T47D (cell line): ENCODE data around the gene SHC4.
"Not testable (repeated sequence)": the region's sequence is repeated elsewhere in the genome, so short reads cannot be mapped to it uniquely, and the experiment has no call there.

Source experiments
- DNase-seq, 2 experiments: peaks; one replicate each; pipeline versions ENCODE4 v3.0.0 to v3.0.0-alpha.2; 2011 to 2012; ENCODE audit warnings: low read depth in 1 of 2, low spot score in 1 of 2
- JUND ChIP-seq: IDR thresholded peaks from 2 replicates; pipeline ENCODE4 v1.6.1; 2012; ENCODE audit warnings: low read depth
- in situ Hi-C: cut with HindIII; loops from 2 replicates; pipeline ENCODE4 v1.10.0; 2016; ENCODE audit warnings: low sequenced_read_pairs, low pct_unique_long_range_greater_than_20kb

The SHC4 gene

DNA sequence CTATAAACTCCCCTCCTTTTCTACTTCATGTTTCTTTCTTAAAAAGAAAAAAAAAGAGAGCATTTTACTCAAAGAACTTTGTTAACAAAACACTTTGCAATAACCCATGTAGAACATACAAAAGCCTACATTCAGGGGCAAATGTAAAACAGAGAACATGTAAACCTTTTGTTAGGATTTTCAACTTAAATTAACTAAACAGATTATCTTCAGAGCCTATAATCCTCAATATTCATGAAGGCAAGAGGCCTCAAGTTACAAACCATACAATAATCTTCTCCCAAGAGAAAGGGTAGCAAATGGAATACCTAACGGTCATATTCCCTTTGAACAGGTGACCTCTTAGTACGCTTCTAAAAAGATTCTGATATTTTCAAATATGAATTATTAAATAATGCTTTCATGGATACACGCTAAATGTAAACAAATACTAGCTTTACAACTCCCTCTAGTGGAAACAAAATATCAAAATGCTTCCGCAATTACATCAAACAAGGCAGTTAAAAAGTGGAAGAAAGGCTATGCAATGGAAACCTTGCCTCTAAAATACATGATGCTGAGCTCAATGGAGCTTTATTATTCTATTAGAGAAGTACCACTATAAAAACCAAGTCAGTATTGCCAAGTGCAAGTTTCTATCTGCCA lies 162.8 kb downstream of the SHC4 start:
- in situ Hi-C loops: no loop called here
- TF ChIP-seq JUND: no peak
- DNase-seq: peak; percentile 10 to 51

DNA sequence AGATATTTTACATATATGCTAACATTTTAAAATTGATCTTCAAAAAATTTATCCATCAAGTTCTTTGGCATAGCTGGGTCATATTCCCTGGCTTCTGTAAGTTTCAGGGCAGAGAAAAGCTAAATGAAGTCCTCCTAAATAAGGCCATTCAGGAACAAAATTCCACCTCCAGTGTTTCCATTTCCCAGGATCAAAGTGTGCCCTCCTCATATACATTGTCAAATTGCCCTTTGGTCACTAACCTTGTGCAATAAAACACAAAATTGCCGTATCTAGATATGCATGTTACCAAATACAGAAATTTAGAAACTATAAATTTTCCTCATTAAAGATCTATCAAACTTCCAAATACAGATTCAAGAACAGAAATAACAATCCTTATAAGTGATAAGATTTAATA lies 163.5 kb downstream of the SHC4 start:
- in situ Hi-C loops: no loop called here
- no peak for TF ChIP-seq JUND
- DNase-seq: no peak

DNA sequence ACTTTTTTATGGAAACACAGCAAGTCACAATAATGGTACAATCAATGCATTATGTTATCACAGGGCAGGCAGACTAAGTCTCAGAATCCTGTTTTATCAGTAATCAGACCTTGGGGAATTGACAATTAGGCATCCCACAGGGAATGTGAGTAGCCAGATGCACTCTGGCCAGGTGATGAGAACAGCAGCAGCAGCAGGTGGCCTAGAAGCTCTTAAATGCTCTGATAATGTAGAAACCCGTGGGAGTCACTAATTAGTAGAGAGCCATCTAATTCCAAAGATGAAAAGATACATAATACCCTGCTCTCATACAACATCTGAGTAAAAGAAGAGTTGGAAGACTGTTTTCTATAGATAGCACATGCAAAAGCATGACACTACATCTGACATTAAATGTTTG lies 165.4 kb downstream of the SHC4 start:
- no peak for DNase-seq
- in situ Hi-C loops: no loop called here
- TF ChIP-seq JUND: no peak

- no peak for TF ChIP-seq JUND
- in situ Hi-C loops: no loop called here
- no peak for DNase-seq
These were observed 166.8 kb downstream of the SHC4 start for GRCh38 chr15:48796930-48797329.

GRCh38 chr15:48796521-48796920 lies 167.2 kb downstream of the SHC4 start:
- no peak for DNase-seq
- no peak for TF ChIP-seq JUND
- in situ Hi-C loops: no loop called here

DNA sequence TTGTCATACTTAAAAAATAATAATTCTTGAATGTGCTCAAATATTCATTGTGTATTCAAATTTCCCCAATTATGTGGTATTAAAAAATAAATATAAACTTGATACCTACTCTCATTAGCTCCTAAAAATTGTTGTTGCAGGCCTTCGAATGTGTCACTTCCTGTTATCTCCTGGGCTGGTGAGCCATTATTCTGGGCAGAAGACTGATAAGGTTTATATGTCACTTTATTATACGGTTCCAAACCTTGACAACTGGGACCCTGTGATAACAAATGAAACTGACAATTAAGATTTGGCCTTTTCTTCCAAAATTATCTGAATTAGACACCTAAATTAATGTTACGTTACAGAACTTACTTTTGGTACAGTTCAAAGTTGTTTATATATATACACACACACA lies 167.8 kb downstream of the SHC4 start:
- no peak for DNase-seq
- TF ChIP-seq JUND: no peak
- in situ Hi-C loops: no loop called here

GRCh38 chr15:48794697-48795134 lies 169.0 kb downstream of the SHC4 start:
- in situ Hi-C loops: no loop called here
- DNase-seq: peak; percentile 8 to 89
- TF ChIP-seq JUND: no peak

DNA sequence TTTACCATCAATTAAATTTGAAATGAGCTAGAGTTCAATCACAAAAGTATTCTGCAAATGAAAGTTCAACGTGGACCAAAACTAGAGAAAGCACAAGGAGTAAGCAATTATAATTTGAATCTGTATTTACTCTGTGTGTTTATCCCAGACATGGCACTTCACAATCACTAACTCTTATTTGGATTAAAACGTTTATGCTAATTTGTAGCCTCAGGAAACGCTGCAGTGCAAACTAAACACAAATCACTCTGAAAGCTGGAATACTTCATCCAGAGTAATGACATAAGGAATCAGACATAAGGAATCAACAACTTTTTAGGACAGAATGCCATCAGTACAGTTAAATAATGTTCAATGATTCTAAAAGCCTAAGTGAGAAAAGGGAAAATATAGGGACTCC lies 171.3 kb downstream of the SHC4 start:
- peak in 1 of 2 experiments; percentile 35 for DNase-seq
- in situ Hi-C loops: no loop called here
- TF ChIP-seq JUND: no peak

DNA sequence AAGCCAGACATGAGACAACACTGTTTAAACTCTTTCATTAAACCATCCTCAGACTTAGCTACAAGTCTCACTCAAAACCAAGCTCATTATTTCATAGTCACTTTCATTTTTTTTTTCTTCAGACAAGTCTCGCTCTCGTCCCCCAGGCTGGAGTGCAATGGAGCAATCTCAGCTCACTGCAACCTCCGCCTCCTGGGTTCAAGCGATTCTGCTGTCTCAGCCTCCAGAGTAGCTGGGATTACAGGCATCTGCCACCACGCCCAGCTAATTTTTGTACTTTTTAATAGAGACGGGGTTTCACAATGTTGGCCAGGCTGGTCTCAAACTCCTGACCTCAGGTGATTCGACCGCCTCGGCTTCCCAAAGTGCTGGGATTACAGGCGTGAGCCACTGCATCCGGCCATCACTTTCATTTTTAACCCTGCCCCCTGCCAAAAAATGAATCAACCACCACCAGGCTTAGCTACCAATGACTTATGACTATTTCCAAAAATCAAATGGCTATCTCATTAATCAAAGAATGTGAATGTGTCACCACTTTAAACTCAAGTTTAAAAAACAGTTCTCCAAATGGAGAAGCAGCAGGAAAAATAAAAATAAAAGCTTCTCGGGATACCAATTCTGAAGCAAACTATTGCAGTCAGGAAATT lies 173.1 kb downstream of the SHC4 start:
- DNase-seq, in situ Hi-C loops: not testable (repeated sequence)

GRCh38 chr15:48785712-48786111 lies 178.0 kb downstream of the SHC4 start:
- DNase-seq: no peak
- no peak for TF ChIP-seq JUND
- in situ Hi-C loops: no loop called here

DNA sequence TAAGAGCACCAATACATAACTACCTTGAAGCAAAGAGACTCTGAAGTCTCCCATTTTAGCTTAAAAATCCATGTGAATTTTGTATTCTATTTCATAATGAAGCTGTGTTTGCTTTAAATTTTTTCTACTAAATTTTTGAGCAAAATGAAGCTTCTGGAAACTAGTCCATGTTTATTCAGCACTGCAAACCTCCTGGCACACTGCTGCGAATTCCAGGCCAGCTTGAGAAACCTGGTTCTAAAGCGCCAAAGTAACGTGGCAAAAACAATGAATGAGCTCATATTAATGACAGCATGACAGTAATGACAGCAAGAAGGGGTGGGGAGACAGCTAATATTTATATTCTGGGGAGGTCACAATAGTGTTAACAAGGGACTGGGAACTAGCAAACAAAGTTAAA lies 178.5 kb downstream of the SHC4 start:
- DNase-seq: no peak
- TF ChIP-seq JUND: no peak
- in situ Hi-C loops: no loop called here

GRCh38 chr15:48784756-48785155 lies 179.0 kb downstream of the SHC4 start:
- in situ Hi-C loops: no loop called here
- no peak for TF ChIP-seq JUND

DNA sequence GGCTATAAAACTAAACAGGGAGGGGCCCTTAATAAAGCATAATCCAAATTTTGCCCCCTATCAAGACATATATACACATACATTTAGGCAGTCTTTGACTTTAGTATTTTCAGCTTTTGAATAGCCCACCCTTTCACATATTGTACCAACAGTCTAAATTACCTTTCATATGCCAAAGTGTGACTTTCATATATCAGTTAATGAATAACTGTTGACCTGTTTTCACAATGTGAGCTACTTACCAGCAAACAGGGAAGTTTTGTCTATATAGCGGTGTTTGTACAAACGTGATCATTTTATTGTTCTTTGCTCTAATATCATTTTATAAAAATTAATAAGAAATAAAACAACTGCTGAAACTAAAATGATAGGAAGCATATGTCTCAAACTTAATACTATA lies 180.8 kb downstream of the SHC4 start:
- no peak for TF ChIP-seq JUND
- DNase-seq: no peak
- in situ Hi-C loops: no loop called here

More at GRCh38 chr15:48784756-48785155, 179.0 kb downstream of the SHC4 start:
- DNase-seq: no peak

- no peak for TF ChIP-seq JUND
- in situ Hi-C loops: no loop called here
- DNase-seq: no peak
These were observed 182.1 kb downstream of the SHC4 start for GRCh38 chr15:48781481-48782081.
